NOMO-1 treated with dmso at 0.1 percent for 144 hours (cell line): ENCODE data around the gene SLC22A12.

ENCODE experiments used
- DNase-seq: peaks from one replicate; lab custom pipeline; 2025; ENCODE audit not compliant: unreplicated experiment; lab: John Stamatoyannopoulos, UW

Gene SLC22A12

GRCh38 chr11:64602466-64603070, 11.5 kb downstream of the SLC22A12 start:
- DNase-seq, result no peak

GRCh38 chr11:64603411-64604110, 12.5 kb downstream of the SLC22A12 start:
- no peak for DNase-seq

- no peak for DNase-seq
Measured at GRCh38 chr11:64604458-64605243, 13.6 kb downstream of the SLC22A12 start.

- no peak for DNase-seq
Measured at GRCh38 chr11:64605244-64605560, 14.2 kb downstream of the SLC22A12 start.

GRCh38 chr11:64605656-64606585, 14.9 kb downstream of the SLC22A12 start:
- no peak for DNase-seq

GRCh38 chr11:64606796-64607380, 15.9 kb downstream of the SLC22A12 start:
- no peak for DNase-seq

GRCh38 chr11:64607381-64607985, 16.5 kb downstream of the SLC22A12 start:
- DNase-seq, result no peak

GRCh38 chr11:64608046-64608445, 17.0 kb downstream of the SLC22A12 start:
- DNase-seq, result no peak

GRCh38 chr11:64608636-64609035, 17.6 kb downstream of the SLC22A12 start:
- DNase-seq, result no peak

- no peak for DNase-seq
Measured at GRCh38 chr11:64609436-64610047, 18.5 kb downstream of the SLC22A12 start.

- DNase-seq, result no peak
Measured at GRCh38 chr11:64610596-64610995, 19.6 kb downstream of the SLC22A12 start.

- DNase-seq, result no peak
Measured at GRCh38 chr11:64611176-64611575, 20.2 kb downstream of the SLC22A12 start.

GRCh38 chr11:64611869-64612646, 21.0 kb downstream of the SLC22A12 start:
- DNase-seq, result no peak

GRCh38 chr11:64613648-64614047, 22.6 kb downstream of the SLC22A12 start:
- no peak for DNase-seq

- no peak for DNase-seq
Measured at GRCh38 chr11:64614917-64615316, 23.9 kb downstream of the SLC22A12 start.

GRCh38 chr11:64616817-64617216, 25.8 kb downstream of the SLC22A12 start:
- no peak for DNase-seq

- no peak for DNase-seq
Measured at GRCh38 chr11:64619196-64619595, 28.2 kb downstream of the SLC22A12 start.

GRCh38 chr11:64619811-64620380, 28.9 kb downstream of the SLC22A12 start:
- DNase-seq, result no peak
